PFSK-1 (cell line): ENCODE results near the gene ATRNL1.

Source experiments
- FOXP2 ChIP-seq: optimal IDR thresholded peaks from 2 replicates; pipeline ENCODE3; 2011; ENCODE audit warnings: borderline replicate concordance, control low read depth, inconsistent platforms; ENCODE audit not compliant: insufficient read depth; ENCODE audit errors: extremely low read length, extremely low read depth
- POLR2AphosphoS5 ChIP-seq: IDR thresholded peaks from 2 replicates; pipeline ENCODE4 v1.6.1; 2012; ENCODE audit warnings: low read depth, mild to moderate bottlenecking, control low read depth, low read length, moderate library complexity
- REST ChIP-seq, 2 experiments: IDR thresholded peaks; 2 replicates each; pipeline versions ENCODE4 v1.6.1 to v1.8.0; 2011 to 2012; ENCODE audit warnings: low read depth in 2 of 2, low read length in 2 of 2, control low read depth in 1 of 2, inconsistent platforms in 1 of 2, mild to moderate bottlenecking in 1 of 2, moderate library complexity in 1 of 2; ENCODE audit not compliant: insufficient read depth in 1 of 2
- SIN3A ChIP-seq: IDR thresholded peaks from 2 replicates; pipeline ENCODE4 v1.6.1; 2012; ENCODE audit warnings: mild to moderate bottlenecking, low read length, moderate library complexity, borderline replicate concordance; ENCODE audit not compliant: insufficient read depth
- TAF1 ChIP-seq: IDR thresholded peaks from 2 replicates; pipeline ENCODE4 v1.6.1; 2012; ENCODE audit warnings: low read length, control low read depth, borderline replicate concordance; ENCODE audit not compliant: insufficient read depth

The ATRNL1 gene

DNA sequence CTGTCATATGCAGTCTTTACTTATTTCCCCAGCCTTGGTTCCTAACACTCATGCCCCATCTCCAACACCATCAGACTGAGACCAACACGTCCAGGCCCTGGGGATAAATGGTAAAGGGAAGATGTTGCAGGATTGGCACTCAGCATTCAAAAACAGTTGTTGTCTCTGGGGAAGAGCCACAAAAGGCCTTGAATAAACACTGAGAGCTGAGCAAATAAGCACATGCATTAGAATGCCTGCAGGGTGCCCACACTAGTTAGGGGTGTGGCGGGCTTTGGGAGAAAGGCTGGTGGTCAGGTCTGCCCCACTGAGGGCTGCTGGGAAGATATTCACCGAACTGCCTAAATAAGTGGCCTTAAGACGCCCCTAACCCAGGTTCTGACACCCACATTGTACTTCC lies 788.9 kb downstream of the ATRNL1 start:
- TF ChIP-seq TAF1 = no peak
- no peak for TF ChIP-seq POLR2AphosphoS5
- no peak for TF ChIP-seq REST (IDR thresholded peaks at IDR 0.05; ENCODE audit: insufficient read depth in 1 of 2, low read depth in 2 of 2, low read length in 2 of 2)
- no peak for TF ChIP-seq SIN3A
- TF ChIP-seq FOXP2 = no peak

GRCh38 chr10:115883372-115883771 lies 790.2 kb downstream of the ATRNL1 start:
- TF ChIP-seq SIN3A (no peak), TAF1 (no peak), REST (IDR thresholded peaks at IDR 0.05; ENCODE audit: insufficient read depth in 1 of 2, low read depth in 2 of 2, low read length in 2 of 2) (no peak), FOXP2 (no peak), POLR2AphosphoS5 (no peak)

- TF ChIP-seq FOXP2 (no peak), TAF1 (no peak), POLR2AphosphoS5 (no peak), SIN3A (no peak), REST (IDR thresholded peaks at IDR 0.05; ENCODE audit: insufficient read depth in 1 of 2, low read depth in 2 of 2, low read length in 2 of 2) (no peak)
Measured at GRCh38 chr10:115884331-115884730, 791.2 kb downstream of the ATRNL1 start.

GRCh38 chr10:115895166-115895565 lies 802.0 kb downstream of the ATRNL1 start:
- TF ChIP-seq TAF1 = no peak
- TF ChIP-seq SIN3A = no peak
- no peak for TF ChIP-seq FOXP2
- no peak for TF ChIP-seq POLR2AphosphoS5
- no peak for TF ChIP-seq REST (IDR thresholded peaks at IDR 0.05; ENCODE audit: insufficient read depth in 1 of 2, low read depth in 2 of 2, low read length in 2 of 2)

GRCh38 chr10:115898242-115898641 lies 805.1 kb downstream of the ATRNL1 start:
- TF ChIP-seq POLR2AphosphoS5 = no peak
- no peak for TF ChIP-seq TAF1
- TF ChIP-seq REST (IDR thresholded peaks at IDR 0.05; ENCODE audit: insufficient read depth in 1 of 2, low read depth in 2 of 2, low read length in 2 of 2) = no peak
- no peak for TF ChIP-seq FOXP2
- TF ChIP-seq SIN3A = no peak
